ENCODE data around the gene ADAM15. TPM values are rescaled to one million over a fixed set of nuclear protein-coding genes. Genes with fewer than 3 reads are reported as not detected.

ADAM15 gene
- total RNA-seq, 1 donor from 2014 or later, result 382 TPM

DNA sequence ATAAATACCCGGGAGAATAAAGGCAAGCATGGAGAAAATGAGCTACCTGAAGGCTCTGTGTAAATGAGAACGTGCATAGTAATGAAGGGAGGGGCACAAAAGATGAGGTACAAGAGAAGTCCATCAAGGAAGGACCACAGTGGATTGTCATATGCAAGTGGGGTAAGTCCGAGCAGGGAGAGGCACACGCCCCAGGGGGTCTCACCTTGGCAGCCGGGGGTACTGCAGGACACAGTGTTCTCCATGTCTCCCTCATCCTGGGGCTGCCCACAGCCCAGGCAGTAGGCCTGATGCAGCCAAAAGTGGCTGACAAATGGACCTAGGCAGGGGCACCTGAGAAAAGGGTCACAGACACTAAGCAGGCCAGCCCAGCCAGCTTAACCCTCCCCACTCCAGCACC is 27.5 kb upstream of the ADAM15 start:
- Mint-ChIP-seq H3K9me3 (ENCODE audit: unreplicated experiment) (no peaks in the 10 kb centered on the region), H3K27ac (ENCODE audit: unreplicated experiment) (no peak overlapping the region), H3K4me1 (ENCODE audit: unreplicated experiment) (peaks cover 25% of the 10 kb centered on the region), H3K4me3 (ENCODE audit: unreplicated experiment) (no peak overlapping the region), H3K36me3 (ENCODE audit: low read depth, unreplicated experiment) (peaks cover 9% of the 10 kb centered on the region), H3K27me3 (ENCODE audit: unreplicated experiment) (peaks cover 12% of the 10 kb centered on the region)
- TF ChIP-seq, protein P1, sequence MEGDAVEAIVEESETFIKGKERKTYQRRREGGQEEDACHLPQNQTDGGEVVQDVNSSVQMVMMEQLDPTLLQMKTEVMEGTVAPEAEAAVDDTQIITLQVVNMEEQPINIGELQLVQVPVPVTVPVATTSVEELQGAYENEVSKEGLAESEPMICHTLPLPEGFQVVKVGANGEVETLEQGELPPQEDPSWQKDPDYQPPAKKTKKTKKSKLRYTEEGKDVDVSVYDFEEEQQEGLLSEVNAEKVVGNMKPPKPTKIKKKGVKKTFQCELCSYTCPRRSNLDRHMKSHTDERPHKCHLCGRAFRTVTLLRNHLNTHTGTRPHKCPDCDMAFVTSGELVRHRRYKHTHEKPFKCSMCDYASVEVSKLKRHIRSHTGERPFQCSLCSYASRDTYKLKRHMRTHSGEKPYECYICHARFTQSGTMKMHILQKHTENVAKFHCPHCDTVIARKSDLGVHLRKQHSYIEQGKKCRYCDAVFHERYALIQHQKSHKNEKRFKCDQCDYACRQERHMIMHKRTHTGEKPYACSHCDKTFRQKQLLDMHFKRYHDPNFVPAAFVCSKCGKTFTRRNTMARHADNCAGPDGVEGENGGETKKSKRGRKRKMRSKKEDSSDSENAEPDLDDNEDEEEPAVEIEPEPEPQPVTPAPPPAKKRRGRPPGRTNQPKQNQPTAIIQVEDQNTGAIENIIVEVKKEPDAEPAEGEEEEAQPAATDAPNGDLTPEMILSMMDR (IDR thresholded peaks at IDR 0.05; ENCODE audit: unreplicated experiment), result no peak
- no peak for DNase-seq (ENCODE audit: low spot score)

DNA sequence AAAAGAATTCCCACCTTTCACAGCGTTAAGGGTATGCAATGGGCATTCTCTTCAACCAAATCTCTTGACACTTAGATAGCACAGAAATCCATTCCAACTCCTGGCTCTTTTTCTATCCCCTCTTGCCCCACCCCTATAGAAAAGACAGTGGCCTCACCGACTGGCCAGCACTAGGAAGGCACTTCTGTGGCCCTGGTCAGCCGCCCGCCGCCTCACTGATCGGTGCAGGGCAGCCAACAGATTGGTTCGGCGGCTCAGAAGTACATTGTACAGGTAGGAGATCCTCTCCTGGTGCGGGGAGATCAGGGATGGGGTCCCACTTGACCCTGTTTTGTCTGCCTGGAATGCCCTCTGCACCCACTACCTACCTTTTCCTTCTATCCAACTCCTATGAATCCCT is 26.8 kb upstream of the ADAM15 start:
- Mint-ChIP-seq H3K9me3 (ENCODE audit: unreplicated experiment) (no peaks in the 10 kb centered on the region), H3K27ac (ENCODE audit: unreplicated experiment) (peak overlapping the region; percentile 52), H3K4me1 (ENCODE audit: unreplicated experiment) (peaks cover 28% of the 10 kb centered on the region), H3K4me3 (ENCODE audit: unreplicated experiment) (no peak overlapping the region), H3K36me3 (ENCODE audit: low read depth, unreplicated experiment) (peaks cover 12% of the 10 kb centered on the region), H3K27me3 (ENCODE audit: unreplicated experiment) (peaks cover 12% of the 10 kb centered on the region)
- DNase-seq (ENCODE audit: low spot score), result no peak
- TF ChIP-seq, protein P1 (IDR thresholded peaks at IDR 0.05; ENCODE audit: unreplicated experiment), result no peak

DNA sequence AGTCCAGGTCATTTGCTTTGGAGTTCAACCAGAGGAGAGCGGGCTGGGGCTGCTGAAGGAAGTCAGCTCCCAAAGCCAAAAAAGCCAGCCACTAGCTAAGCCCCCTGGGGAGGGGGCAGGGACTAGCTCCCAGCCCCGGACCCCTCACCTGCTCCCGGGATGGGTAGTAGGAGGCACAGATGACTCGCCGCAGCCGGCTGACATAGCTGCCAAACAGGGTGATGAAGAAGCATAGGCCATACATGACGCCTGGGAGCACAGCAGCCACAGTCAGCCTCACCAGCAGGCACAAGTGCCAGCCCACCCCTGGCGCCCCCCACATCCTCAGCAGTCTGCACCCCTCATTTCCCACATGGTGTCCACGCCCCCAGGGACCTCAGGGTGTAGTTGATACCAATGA is 25.0 kb upstream of the ADAM15 start:
- TF ChIP-seq, protein P1 (IDR thresholded peaks at IDR 0.05; ENCODE audit: unreplicated experiment), result no peak
- Mint-ChIP-seq H3K4me1 (ENCODE audit: unreplicated experiment) (peaks cover 23% of the 10 kb centered on the region), H3K36me3 (ENCODE audit: low read depth, unreplicated experiment) (peaks cover 4% of the 10 kb centered on the region), H3K4me3 (ENCODE audit: unreplicated experiment) (no peak overlapping the region), H3K27ac (ENCODE audit: unreplicated experiment) (no peak overlapping the region), H3K9me3 (ENCODE audit: unreplicated experiment) (no peaks in the 10 kb centered on the region), H3K27me3 (ENCODE audit: unreplicated experiment) (peaks cover 7% of the 10 kb centered on the region)
- no peak for DNase-seq (ENCODE audit: low spot score)

DNA sequence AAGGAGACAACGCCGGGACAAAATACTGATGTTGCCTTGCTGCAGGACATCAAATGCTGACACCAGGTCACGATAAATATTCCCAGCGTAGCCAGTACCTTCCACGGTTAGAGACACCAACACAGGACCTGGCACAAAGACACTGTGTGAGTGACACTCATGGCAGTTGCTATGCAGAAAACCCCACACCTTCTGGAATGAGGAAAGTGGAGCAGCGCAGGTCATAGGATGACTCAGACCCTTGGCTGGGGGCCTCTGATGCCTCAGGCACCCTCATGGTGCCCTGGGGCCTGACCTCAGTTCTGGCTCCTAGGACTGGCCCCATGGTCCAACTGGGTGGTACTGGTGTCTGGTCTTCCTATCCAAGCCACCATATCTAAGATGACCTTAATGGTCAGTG is 24.5 kb upstream of the ADAM15 start:
- Mint-ChIP-seq H3K4me1 (ENCODE audit: unreplicated experiment) (peaks cover 23% of the 10 kb centered on the region), H3K9me3 (ENCODE audit: unreplicated experiment) (no peaks in the 10 kb centered on the region), H3K27me3 (ENCODE audit: unreplicated experiment) (peaks cover 7% of the 10 kb centered on the region), H3K36me3 (ENCODE audit: low read depth, unreplicated experiment) (peaks cover 4% of the 10 kb centered on the region), H3K27ac (ENCODE audit: unreplicated experiment) (no peak overlapping the region), H3K4me3 (ENCODE audit: unreplicated experiment) (no peak overlapping the region)
- no peak for DNase-seq (ENCODE audit: low spot score)
- TF ChIP-seq, protein P1 (IDR thresholded peaks at IDR 0.05; ENCODE audit: unreplicated experiment), result no peak

DNA sequence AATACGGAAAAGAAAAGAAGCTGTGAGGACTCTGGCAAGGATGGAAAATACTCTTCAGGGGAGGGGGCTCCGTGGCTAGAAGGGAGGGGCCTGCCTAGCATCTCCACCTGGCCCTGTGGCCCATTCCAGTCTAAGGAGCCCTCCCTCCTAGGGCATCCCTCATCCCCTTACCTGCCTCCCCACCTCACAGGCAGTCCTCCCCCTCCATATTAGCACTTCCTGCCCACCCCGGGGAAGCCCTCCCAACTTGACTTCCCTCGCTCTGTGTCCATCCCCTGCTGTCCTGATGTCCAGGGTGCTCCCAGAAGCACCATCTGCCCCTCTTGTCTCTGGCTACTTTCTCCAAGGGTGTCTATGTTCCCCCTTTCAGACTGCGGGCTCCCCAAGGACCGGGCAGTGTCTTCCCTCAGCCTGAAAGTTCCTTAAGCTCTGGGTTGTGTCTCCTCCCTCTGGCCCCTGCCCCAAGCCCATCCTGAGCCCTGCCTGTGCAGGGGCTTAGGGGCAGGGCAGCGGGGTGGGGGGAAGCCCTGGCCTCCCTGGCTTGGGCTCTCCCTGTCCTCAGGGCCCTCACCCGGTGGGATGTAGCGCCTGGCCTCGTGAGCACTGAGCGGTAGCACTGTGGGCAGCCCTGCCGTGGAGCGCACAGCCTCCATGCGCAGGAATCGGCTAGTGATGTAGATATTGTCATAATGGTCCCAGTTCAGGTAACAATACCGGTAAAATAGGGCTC is 21.4 kb upstream of the ADAM15 start:
- Mint-ChIP-seq H3K4me1 (ENCODE audit: unreplicated experiment) (peaks cover 14% of the 10 kb centered on the region), H3K36me3 (ENCODE audit: low read depth, unreplicated experiment) (peaks cover 5% of the 10 kb centered on the region), H3K27ac (ENCODE audit: unreplicated experiment) (no peak overlapping the region), H3K27me3 (ENCODE audit: unreplicated experiment) (peaks cover 13% of the 10 kb centered on the region), H3K9me3 (ENCODE audit: unreplicated experiment) (no peaks in the 10 kb centered on the region), H3K4me3 (ENCODE audit: unreplicated experiment) (no peak overlapping the region)
- TF ChIP-seq, protein P1 (IDR thresholded peaks at IDR 0.05; ENCODE audit: unreplicated experiment), result no peak
- no peak for DNase-seq (ENCODE audit: low spot score)
